H1 (cell line): Measurements from ENCODE around the gene SMARCC2. TPM values are rescaled to one million over a fixed set of nuclear protein-coding genes. Genes with fewer than 3 reads are reported as not detected.

Experiments used
- CTCF ChIA-PET: fragments of 300-600 bp; sonication (Branson Sonifier 250); formaldehyde crosslinking; loops from one replicate; lab custom pipeline; 2021; ENCODE audit not compliant: partially characterized antibody; lab: Charles Lee
- POLR2A ChIA-PET: fragments of 300-600 bp; sonication (Branson Sonifier 250); formaldehyde crosslinking; loops from one replicate; lab custom pipeline; 2021; ENCODE audit warnings: inconsistent platforms; ENCODE audit not compliant: partially characterized antibody; lab: Charles Lee
- DNase-seq, 2 experiments: peaks; one replicate each; pipeline versions ENCODE4 v3.0.0 to v3.0.0-alpha.2; 2010 to 2022; ENCODE audit warnings: low spot score in 2 of 2, low read depth in 1 of 2, mixed read lengths in 1 of 2
- FAIRE-seq: peaks from 2 replicates; lab custom pipeline; 2011; peaks lifted over from hg19 to GRCh38; lab: Jason Lieb, UNC
- H2AFZ ChIP-seq: 2 replicates; pipeline ENCODE4 v1.8.1; 2012; ENCODE audit warnings: low read length, inconsistent platforms
- H2AK5ac ChIP-seq: 2 replicates; pipeline ENCODE4 v1.6.1; 2013; ENCODE audit warnings: low read depth, low read length
- H2BK120ac ChIP-seq: replicated peaks from 2 replicates; pipeline ENCODE3; 2013; ENCODE audit warnings: low read depth, low read length, inconsistent platforms
- H2BK12ac ChIP-seq: 2 replicates; pipeline ENCODE4 v1.6.1; 2013; ENCODE audit warnings: low read depth, low read length
- H2BK15ac ChIP-seq: 2 replicates; pipeline ENCODE4 v1.6.1; 2013; ENCODE audit warnings: low read length
- H2BK20ac ChIP-seq: 2 replicates; pipeline ENCODE4 v1.6.1; 2013; ENCODE audit warnings: low read length
- H2BK5ac ChIP-seq: 2 replicates; pipeline ENCODE4 v1.6.1; 2013; ENCODE audit warnings: low read depth, low read length
- H3K14ac ChIP-seq: 2 replicates; pipeline ENCODE4 v1.6.1; 2013; ENCODE audit warnings: inconsistent platforms; ENCODE audit not compliant: insufficient read length
- H3K18ac ChIP-seq: 2 replicates; pipeline ENCODE4 v1.6.1; 2013; ENCODE audit warnings: low read length; ENCODE audit errors: extremely low read depth
- H3K23ac ChIP-seq: 2 replicates; pipeline ENCODE4 v1.6.1; 2013; ENCODE audit warnings: inconsistent platforms; ENCODE audit not compliant: insufficient read length
- H3K23me2 ChIP-seq: 2 replicates; pipeline ENCODE4 v1.6.1; 2013; ENCODE audit warnings: low read depth, low read length
- H3K27ac ChIP-seq: 2 replicates; pipeline ENCODE4 v1.6.1; 2011; ENCODE audit warnings: low read depth, low read length, inconsistent platforms
- H3K27me3 ChIP-seq, 4 experiments: replicated peaks in 1 of 4; 1 replicate in 1 of 4; 2 replicates in 3 of 4; pipeline versions ENCODE4 v1.6.1 to v1.8.1; 2011 to 2013; ENCODE audit warnings: low read length in 3 of 4, mild to moderate bottlenecking in 3 of 4, inconsistent platforms in 2 of 4, mixed read lengths in 2 of 4, moderate library complexity in 1 of 4; ENCODE audit not compliant: control insufficient read depth in 3 of 4, insufficient read depth in 3 of 4; ENCODE audit errors: extremely low read depth in 1 of 4
- H3K36me3 ChIP-seq, 4 experiments: 2 replicates each; pipeline versions ENCODE4 v1.6.1 to v1.8.1; 2011 to 2013; ENCODE audit warnings: mild to moderate bottlenecking in 4 of 4, low read length in 3 of 4, moderate library complexity in 2 of 4, control low read depth in 1 of 4, inconsistent platforms in 1 of 4; ENCODE audit not compliant: insufficient read depth in 4 of 4, control insufficient read depth in 2 of 4
- H3K4ac ChIP-seq: replicated peaks from 2 replicates; pipeline ENCODE3; 2013; ENCODE audit warnings: low read length, low read depth, mixed read lengths, inconsistent platforms; ENCODE audit not compliant: insufficient read length
- H3K4me1 ChIP-seq, 4 experiments: replicated peaks in 1 of 4; 1 replicate in 1 of 4; 2 replicates in 3 of 4; pipeline versions ENCODE4 v1.6.1 to v1.8.1; 2011 to 2013; ENCODE audit warnings: low read length in 3 of 4, inconsistent platforms in 2 of 4, mixed read lengths in 1 of 4; ENCODE audit not compliant: insufficient read depth in 4 of 4, control insufficient read depth in 3 of 4
- H3K4me2 ChIP-seq, 2 experiments: 2 replicates each; pipeline versions ENCODE4 v1.6.1 to v1.8.1; 2011 to 2013; ENCODE audit warnings: low read depth in 2 of 2, low read length in 2 of 2, control low read depth in 1 of 2, inconsistent platforms in 1 of 2, mild to moderate bottlenecking in 1 of 2; ENCODE audit not compliant: insufficient read depth in 1 of 2
- H3K4me3 ChIP-seq, 4 experiments: fragments of 200-600, 300-600 bp in 1 of 4; sonication (generic), shearing (Covaris generic), sonication (Bioruptor Twin) in 1 of 4; 2 replicates each; pipeline versions ENCODE4 v1.5.1 to v1.8.1; 2011 to 2016; ENCODE audit warnings: low read length in 4 of 4, low read depth in 3 of 4, control low read depth in 2 of 4, inconsistent platforms in 2 of 4, mild to moderate bottlenecking in 2 of 4, mixed read lengths in 1 of 4, moderate library complexity in 1 of 4; ENCODE audit not compliant: insufficient read depth in 2 of 4; ENCODE audit errors: extremely low read depth in 1 of 4
- H3K56ac ChIP-seq: replicated peaks from 2 replicates; pipeline ENCODE3; 2013; ENCODE audit warnings: low read depth, mild to moderate bottlenecking, mixed read lengths, low read length, inconsistent platforms; ENCODE audit not compliant: insufficient read length
- H3K79me1 ChIP-seq: 2 replicates; pipeline ENCODE4 v1.6.1; 2013; ENCODE audit warnings: low read depth, low read length, control low read depth
- H3K79me2 ChIP-seq, 2 experiments: 2 replicates each; pipeline versions ENCODE4 v1.6.1 to v1.8.1; 2012 to 2013; ENCODE audit warnings: low read length in 2 of 2, mild to moderate bottlenecking in 2 of 2, inconsistent platforms in 1 of 2; ENCODE audit not compliant: insufficient read depth in 2 of 2, control insufficient read depth in 1 of 2
- H3K9ac ChIP-seq, 4 experiments: replicated peaks in 1 of 4; 1 replicate in 1 of 4; 2 replicates in 3 of 4; pipeline versions ENCODE4 v1.6.1 to v1.8.1; 2011 to 2013; ENCODE audit warnings: low read depth in 3 of 4, low read length in 3 of 4, control low read depth in 2 of 4, mild to moderate bottlenecking in 2 of 4, moderate library complexity in 2 of 4, inconsistent platforms in 1 of 4; ENCODE audit errors: extremely low read depth in 1 of 4
- H3K9me3 ChIP-seq, 2 experiments: 2 replicates each; pipeline versions ENCODE4 v1.6.1 to v1.8.1; 2012 to 2013; ENCODE audit warnings: mild to moderate bottlenecking in 2 of 2, moderate library complexity in 2 of 2, control low read depth in 1 of 2, inconsistent platforms in 1 of 2, low read depth in 1 of 2, low read length in 1 of 2, mixed read lengths in 1 of 2; ENCODE audit not compliant: insufficient read depth in 2 of 2
- H4K20me1 ChIP-seq, 2 experiments: replicated peaks in 1 of 2; 2 replicates each; pipeline versions ENCODE3 to v1.8.1; 2011 to 2013; ENCODE audit warnings: inconsistent platforms in 2 of 2, low read length in 2 of 2, mild to moderate bottlenecking in 1 of 2; ENCODE audit not compliant: insufficient read depth in 2 of 2, control insufficient read depth in 1 of 2
- H4K5ac ChIP-seq: 2 replicates; pipeline ENCODE4 v1.6.1; 2013; ENCODE audit warnings: low read length, low read depth, mixed read lengths, inconsistent platforms; ENCODE audit not compliant: insufficient read length
- H4K8ac ChIP-seq: 2 replicates; pipeline ENCODE4 v1.8.0; 2013; ENCODE audit warnings: mild to moderate bottlenecking, moderate library complexity, low read length, inconsistent platforms; ENCODE audit not compliant: insufficient read depth; ENCODE audit errors: extremely low read depth
- H4K91ac ChIP-seq: replicated peaks from 2 replicates; pipeline ENCODE3; 2013; ENCODE audit warnings: low read length, mixed read lengths, inconsistent platforms; ENCODE audit not compliant: insufficient read length
- EP300 ChIP-seq, 2 experiments: IDR thresholded peaks; 1 replicate in 1 of 2; 2 replicates in 1 of 2; pipeline ENCODE4 v1.6.1; 2011 to 2012; ENCODE audit warnings: low read depth in 2 of 2, low read length in 2 of 2, mild to moderate bottlenecking in 2 of 2, borderline replicate concordance in 1 of 2, inconsistent platforms in 1 of 2, moderate library complexity in 1 of 2
- POLR2AphosphoS5 ChIP-seq: IDR thresholded peaks from 2 replicates; pipeline ENCODE4 v1.6.1; 2011; ENCODE audit warnings: low read depth, low read length
- TEAD4 ChIP-seq: IDR thresholded peaks from 2 replicates; pipeline ENCODE4 v1.6.1; 2012; ENCODE audit warnings: low read depth, low read length, inconsistent platforms, mixed read lengths
- WGBS, 2 experiments: shearing (Covaris generic) in 1 of 2; methylation state at CpG; one replicate each; pipeline versions ENCODE4 v1.1.6 to v1.1.7; 2013 to 2015; ENCODE audit warnings: low lambda C conversion rate in 2 of 2, mixed read lengths in 2 of 2, inconsistent platforms in 1 of 2, low coverage in 1 of 2, missing lambda C conversion rate in 1 of 2; ENCODE audit not compliant: insufficient replicate concordance in 2 of 2, insufficient coverage in 1 of 2, insufficient read length in 1 of 2; ENCODE audit errors: extremely low coverage in 1 of 2, missing lambda C conversion rate in 1 of 2; 5-methylcytosine and 5-hydroxymethylcytosine counted together
- polyA plus RNA-seq, 7 experiments: library from polyadenylated mRNA; depleted of rRNA in 3 of 7; stranded (reverse) in 5 of 7; unstranded in 2 of 7; fragments of >200 nt in 5 of 7; fragments of 200-250 nt in 2 of 7; gene quantifications; 1 replicate in 5 of 7; 2 replicates in 1 of 7; 4 replicates in 1 of 7; pipeline versions ENCODE4 v1.2.1 to v1.2.3, GENCODE V29; 2011 to 2013; ENCODE audit warnings: missing spikeins in 2 of 7, mixed read lengths in 2 of 7
- total RNA-seq: library from RNA; stranded (reverse); fragmentation: NEBNext Ultra II Directional; extraction: Animal tissue kit (Norgen Biotek cat#: 25700); gene quantifications from 2 replicates; pipeline ENCODE4 v1.2.1, GENCODE V29; 2021

SMARCC2 gene
- total and polyA plus RNA-seq, 2 of the 8 experiments (the other 6 are each of a cell fraction or from before 2014, with no cell fraction given), result 33.9 to 78.5 TPM

GRCh38 chr12:56208006-56208405 is 18.7 kb upstream of the SMARCC2 start:
- H3K14ac ChIP-seq, result no peak overlapping the region
- no peak overlapping the region for H3K9ac ChIP-seq
- no peaks in the 10 kb centered on the region for H3K4me1 ChIP-seq
- H4K20me1 ChIP-seq, result no peaks in the 10 kb centered on the region
- no peak overlapping the region for H2AFZ ChIP-seq
- CTCF ChIA-PET, result interaction anchor here (0.9 to 12.3 kb wide), 13 partner anchors 8 to 489 kb away, joined by 3 to 111 read pairs (median 12); partner anchors contain the start of genes ANKRD52, RNF41, SLC39A5 and SMARCC2
- no peak for DNase-seq
- H4K8ac ChIP-seq, result no peak overlapping the region
- H3K23me2 ChIP-seq, result no peaks in the 10 kb centered on the region
- H3K56ac ChIP-seq, result no peak overlapping the region
- no peak overlapping the region for H2BK20ac ChIP-seq
- no peak overlapping the region for H2BK5ac ChIP-seq
- H2BK12ac ChIP-seq, result no peak overlapping the region
- no peak overlapping the region for H2BK15ac ChIP-seq
- H3K9me3 ChIP-seq, result no peaks in the 10 kb centered on the region
- H3K79me1 ChIP-seq, result no peaks in the 10 kb centered on the region
- TF ChIP-seq TEAD4 (no peak), EP300 (IDR thresholded peaks at IDR 0.05; ENCODE audit: borderline replicate concordance in 1 of 2, low read depth in 2 of 2, low read length in 2 of 2) (no peak), POLR2AphosphoS5 (peak; percentile 39)
- peaks cover 31 to 68% (median 53%) of the 10 kb centered on the region in 4 experiments for H3K36me3 ChIP-seq
- no peak overlapping the region for H4K5ac ChIP-seq
- POLR2A ChIA-PET, result interaction anchor here (0.7 to 17.4 kb wide), 16 partner anchors 11 to 126 kb away, joined by 3 to 203 read pairs (median 4); partner anchors contain the start of genes ANKRD52, MYL6, RNF41 and SMARCC2
- 93% methylated on average over 6 of the region's 6 CpGs; no CpG with 5 or more reads in 1 of the 2 experiments for WGBS, 2 experiments
- H3K23ac ChIP-seq, result no peak overlapping the region
- no peak overlapping the region for H3K4me2 ChIP-seq
- no peak overlapping the region for H3K4ac ChIP-seq
- no peaks in the 10 kb centered on the region for H3K79me2 ChIP-seq
- no peak overlapping the region for H3K18ac ChIP-seq
- no peak overlapping the region for H2AK5ac ChIP-seq
- H3K27me3 ChIP-seq, result no peaks in the 10 kb centered on the region
- no peak overlapping the region for H3K4me3 ChIP-seq
- H3K27ac ChIP-seq, result no peak overlapping the region
- H4K91ac ChIP-seq, result no peak overlapping the region
- no peak overlapping the region for H2BK120ac ChIP-seq
- no peak for FAIRE-seq
